HL-60/S4 treated with phorbol 12-myristate 13-acetate at 8.2 ng/mL for 4 days and 3 days (cell line): ENCODE measurements around the gene ADM2.

ENCODE experiments used
- in situ Hi-C: fragments of 300-500 bp; cut with MboI; formaldehyde crosslinking; loops from 2 replicates; pipeline ENCODE4 v1.15.0; 2022; ENCODE audit warnings: low sequenced_read_pairs

ADM2 gene

DNA sequence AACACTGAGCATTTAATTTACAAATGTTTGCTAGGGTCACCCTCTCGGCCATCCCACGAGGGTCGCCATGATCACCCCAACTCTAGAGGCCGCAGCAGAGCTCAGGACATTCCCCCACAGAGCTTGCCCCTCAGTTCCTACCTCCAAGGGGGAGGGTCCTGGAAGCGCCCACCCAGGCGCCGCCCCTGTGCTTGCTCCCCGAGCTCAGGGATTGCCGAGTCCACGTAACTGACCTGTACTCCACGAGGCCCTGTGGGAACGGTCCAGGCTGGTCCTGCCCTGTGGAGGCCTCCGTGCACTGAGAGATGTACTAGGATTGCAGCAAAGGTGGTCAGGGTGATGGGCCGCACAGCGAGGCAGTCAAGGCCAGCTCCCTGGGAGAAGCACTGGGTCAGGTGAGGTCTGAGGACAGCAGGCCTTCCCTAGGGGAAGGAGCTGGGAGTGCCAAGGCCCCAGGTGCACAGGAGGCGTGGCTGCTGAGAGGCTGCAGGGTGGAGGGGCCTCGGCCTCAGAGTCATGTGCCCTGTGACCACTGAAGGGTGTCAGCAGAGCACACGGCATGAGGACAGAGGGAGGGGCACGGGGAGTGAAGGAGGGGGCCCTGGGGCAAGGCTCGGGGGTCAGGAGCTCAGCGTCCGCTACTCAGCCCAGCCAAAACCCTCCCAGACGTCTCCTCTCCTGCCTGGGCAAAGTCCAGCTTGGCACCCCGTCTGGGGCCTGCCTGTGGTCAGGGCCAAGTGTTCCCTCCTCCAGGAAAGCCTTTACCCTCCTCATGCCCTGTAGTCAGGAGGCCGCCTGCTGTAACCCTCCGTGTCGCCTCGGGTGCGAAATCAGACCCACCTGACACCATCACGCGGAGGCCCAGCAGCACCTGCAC lies 2.9 kb downstream of the ADM2 start:
- in situ Hi-C loops: no loop called here

DNA sequence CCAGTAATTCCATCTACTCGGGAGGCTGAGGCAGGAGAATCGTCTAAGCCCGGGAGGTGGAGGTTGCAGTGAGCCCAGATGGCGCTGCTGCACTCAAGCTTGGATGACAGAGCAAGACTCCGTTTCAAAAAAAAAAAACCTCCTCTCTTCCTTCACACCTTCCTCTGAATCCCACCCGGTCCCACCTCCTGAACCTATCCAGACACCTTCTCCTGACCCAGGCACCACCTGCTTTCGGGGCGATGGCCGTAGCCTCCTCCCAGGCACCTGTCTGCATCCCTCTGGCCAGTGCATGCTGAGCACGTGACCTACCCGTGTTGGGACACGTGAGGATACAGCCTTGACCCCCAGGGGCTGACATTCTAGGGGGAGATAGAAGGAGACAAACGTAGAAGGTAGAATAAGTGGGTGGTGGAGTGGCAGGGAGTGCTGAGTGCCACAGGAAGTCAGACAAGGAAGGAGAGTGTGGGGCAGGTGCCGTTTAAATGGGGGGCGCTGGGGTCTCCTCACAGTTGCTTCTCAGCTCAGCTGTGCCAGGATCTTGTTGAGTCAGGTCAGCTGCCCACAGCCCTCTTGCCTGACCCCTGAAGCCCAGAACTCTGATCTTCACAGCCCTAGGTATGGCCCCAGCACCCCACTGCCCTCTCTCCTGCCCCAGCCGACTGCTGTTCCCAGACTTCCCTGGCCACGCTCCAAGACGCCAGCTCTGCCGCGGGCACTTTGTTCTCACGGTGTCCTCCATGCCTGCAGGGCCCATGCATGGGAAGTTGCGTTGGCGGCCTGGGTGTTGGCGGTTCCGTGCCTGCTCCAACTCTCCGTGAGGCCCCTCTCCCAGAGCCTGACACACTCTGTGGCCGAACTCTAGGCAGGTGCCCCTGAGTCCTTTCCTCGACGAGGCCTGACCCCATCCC lies 4.1 kb downstream of the ADM2 start:
- in situ Hi-C loops: no loop called here

- in situ Hi-C loops: no loop called here
Measured at GRCh38 chr22:50486561-50487289, 5.4 kb downstream of the ADM2 start, which contains the start of gene MIOX. MIOX (plus strand) TSS chr22:50486859; CDS start chr22:50486898, 39 bp downstream.

- in situ Hi-C loops: no loop called here
Measured at GRCh38 chr22:50487290-50488005, 6.1 kb downstream of the ADM2 start.

GRCh38 chr22:50488006-50488677 lies 6.8 kb downstream of the ADM2 start:
- in situ Hi-C loops: no loop called here

GRCh38 chr22:50488886-50489285 lies 7.5 kb downstream of the ADM2 start:
- in situ Hi-C loops: no loop called here

DNA sequence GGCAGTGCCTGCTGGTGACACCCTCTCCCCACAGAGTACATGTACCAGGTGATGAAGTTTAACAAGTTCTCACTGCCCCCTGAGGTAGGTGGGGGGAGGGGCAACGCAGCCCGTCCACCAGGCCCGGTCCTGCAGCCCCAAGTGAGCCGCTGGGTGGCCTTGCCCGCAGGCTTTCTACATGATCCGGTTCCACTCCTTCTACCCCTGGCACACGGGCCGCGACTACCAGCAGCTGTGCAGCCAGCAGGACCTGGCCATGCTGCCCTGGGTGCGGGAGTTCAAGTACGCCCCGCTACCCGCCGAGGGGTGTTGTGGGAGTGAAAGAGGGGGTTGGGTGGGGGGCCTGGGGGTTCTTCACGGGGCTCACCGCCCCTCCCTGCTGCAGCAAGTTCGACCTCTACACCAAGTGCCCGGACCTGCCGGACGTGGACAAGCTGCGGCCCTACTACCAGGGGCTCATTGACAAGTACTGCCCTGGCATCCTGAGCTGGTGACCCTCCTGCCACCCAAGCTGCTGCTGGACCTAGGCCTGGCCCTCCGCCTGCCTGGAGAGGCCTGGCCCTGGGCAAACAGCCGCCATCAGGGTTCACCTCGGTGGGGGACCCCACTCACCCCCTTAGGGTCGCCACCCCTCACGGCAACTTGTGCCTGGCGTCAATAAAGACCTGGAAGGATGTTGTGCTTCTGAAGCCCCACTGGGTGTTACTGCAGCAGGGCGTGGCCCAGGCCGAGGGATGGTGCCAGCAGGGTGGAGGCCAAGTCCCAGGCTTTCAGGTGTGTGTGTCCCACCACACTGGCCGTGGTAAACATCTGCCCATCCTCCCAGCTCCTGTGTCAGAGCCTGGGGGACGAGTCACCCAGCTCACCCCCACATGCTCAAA lies 8.3 kb downstream of the ADM2 start:
- in situ Hi-C loops: no loop called here

DNA sequence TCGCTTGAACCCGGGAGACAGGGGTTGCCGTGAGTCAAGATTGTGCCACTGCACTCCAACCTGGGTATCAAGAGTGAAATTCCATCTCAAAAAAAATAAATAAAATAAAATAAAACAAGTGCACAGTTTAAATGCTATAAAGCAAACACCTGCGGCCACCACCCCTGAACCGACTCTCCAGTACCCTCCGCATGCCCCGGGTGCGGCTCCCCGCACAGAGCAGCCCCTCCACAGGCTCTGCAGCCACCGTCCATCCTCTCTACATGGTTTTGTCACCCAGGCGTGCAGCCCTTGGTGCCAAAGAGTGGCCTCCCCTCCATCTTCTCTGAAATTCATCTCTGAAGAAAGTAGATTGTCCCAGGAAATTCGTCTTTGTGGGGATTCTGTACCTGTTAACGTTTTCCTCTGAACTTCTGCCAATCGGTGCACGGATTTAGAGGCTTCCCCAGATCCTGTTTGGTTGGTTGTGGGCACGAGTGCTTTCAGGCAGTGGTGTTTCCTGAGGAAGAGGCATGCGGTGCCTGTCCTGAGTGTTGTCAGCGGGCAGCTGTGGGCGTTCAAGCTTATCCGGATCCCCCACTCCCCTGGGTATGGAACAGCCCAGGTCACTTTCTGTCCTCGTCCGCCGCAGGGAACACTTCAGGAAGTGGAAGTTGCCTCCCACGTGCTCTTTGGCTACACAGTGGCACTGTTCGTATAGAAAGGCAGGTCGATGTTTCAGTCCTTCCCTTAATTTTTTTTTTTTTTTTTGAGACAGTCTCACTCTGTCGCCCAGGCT lies 9.4 kb downstream of the ADM2 start:
- in situ Hi-C loops: no loop called here

- in situ Hi-C loops: no loop called here
Measured at GRCh38 chr22:50497093-50497492, 15.8 kb downstream of the ADM2 start.

- in situ Hi-C loops: no loop called here
Measured at GRCh38 chr22:50498322-50498890, 17.1 kb downstream of the ADM2 start.

DNA sequence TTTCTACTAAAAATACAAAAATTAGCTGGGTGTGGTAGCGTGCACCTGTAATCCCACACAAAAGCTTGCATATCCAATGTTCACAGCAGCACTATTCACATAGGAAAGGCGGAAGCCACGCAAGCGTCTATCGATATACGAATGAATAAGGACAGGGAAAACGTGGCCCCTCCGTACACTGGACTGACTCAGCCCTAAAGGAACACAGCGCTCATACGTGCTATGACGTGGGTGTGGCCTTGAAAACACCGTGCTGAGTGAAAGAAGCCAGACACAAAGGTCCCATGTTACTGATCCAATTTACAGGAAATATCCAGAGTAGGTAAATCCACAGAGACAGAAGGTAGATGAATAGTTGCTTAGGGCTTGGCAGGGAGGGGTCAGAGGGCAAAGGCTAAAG lies 19.1 kb downstream of the ADM2 start:
- in situ Hi-C loops: no loop called here

GRCh38 chr22:50502096-50502495 lies 20.8 kb downstream of the ADM2 start:
- in situ Hi-C loops: no loop called here

DNA sequence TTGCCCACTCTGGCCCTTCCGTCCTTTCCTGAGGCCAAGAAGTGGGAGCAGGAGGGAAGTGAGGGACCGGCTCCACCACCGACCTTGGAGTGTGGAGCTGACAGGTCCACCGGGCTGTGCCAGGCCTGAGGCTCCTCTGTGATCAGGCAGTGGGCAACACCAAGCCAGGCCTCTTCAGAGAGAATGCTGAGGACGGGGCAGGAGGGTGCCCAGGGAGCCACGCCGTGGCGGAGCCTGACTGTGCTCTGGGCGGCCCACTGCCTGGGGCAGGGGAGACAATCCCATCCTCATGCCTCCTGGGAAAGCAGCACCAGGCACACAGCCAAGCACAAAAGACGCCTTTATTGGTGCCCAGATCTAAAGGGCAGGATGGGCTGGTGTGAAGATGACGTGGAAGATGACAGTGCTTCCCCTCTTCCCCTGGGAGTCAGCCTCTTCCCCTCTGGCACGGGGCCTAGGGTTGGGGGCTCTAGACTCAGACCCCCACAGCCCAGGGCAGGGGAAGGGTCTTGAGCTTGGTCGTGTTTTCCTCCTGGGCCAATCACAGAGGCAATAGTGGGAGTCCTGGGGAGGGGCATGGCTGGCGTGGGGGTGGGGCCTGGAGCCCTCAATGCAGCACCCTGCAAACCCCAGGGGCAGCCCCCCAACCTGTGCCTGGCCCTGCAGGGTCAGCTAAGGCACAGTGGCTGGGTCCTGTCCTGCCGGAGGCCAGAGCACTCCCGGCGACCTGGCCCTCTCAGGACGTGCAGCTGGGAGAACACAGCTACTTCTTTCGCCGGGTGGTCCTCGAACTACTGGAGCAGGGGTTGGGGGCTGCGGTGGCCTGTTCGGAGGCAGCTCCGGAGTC lies 21.5 kb downstream of the ADM2 start:
- in situ Hi-C loops: no loop called here

DNA sequence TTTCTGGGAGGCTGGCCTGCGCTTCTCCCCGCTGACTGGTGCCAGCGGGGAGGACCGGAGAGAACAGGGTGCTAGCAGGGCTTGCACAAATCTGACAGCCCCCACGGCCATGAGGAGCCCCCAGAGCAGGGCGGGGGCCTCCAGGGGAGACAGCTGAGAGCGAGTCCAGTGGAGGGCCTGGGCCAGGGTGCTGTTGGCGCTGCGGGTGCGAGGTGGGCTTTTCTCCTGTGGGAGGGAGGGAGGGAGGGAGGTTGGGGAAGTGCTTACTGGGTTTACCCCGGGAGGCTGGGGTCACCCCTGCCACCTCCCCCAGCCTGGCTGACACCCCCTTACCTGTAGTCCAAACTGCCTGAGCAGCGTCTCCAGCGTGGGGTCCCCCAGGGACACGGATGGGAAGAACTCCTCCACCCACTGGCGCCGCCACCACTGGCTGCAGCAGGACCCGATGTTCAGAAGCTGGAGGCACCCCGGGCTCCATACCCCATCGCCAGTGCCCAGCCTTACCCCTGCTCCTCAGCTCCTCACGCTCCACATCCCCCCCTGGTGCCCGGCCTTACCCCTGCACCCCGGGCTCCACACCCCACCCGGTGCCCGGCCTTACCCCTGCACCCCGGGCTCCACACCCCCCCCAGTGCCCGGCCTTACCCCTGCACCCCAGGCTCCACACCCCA lies 22.3 kb downstream of the ADM2 start:
- in situ Hi-C loops: no loop called here

DNA sequence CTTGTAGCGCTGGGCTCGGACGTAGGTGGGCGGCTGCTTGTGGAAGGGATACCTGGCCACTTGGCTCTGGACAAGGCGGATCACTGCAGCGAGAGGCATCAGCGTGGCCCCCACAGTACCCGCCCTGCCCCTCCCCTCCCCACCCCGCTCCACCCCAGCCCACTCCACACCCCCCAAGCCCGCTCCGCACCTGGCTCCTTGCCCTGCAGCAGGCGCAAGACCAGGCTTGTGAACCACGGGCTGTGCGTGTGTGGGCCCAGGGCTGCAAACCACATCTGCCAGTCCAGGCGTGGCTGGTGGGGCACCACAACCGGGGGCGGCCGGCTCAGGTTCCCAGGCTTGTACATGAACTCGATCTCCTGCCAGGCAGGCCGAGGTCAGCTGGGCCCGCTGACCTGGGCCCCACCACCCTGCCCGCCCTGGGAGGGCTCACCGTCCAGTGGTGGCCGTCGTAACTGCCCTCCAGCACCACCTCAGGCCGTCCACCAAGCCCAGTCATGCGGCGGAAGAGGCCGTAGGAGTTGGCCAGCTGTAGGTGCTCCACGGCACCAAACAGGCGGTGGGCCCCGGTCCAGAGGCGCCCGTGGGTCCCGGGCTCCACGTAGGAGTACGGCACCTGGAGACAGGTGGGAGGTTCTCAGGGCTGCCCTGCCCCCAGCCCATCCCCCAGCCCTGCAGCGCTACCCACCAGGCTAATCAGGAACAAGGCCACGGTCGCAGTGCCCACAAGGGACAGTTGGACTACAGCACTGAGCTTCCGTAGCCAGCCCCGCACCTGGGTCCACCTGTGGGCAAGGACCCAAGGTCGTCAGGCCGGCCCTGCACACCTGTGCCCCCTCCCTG lies 23.2 kb downstream of the ADM2 start:
- in situ Hi-C loops: no loop called here
